NCI-H82 (cell line): ENCODE measurements around the gene DNM3.

Source experiments
- DNase-seq: peaks from one replicate; lab custom pipeline; 2025; lab: John Stamatoyannopoulos, UW

DNM3 gene

DNA sequence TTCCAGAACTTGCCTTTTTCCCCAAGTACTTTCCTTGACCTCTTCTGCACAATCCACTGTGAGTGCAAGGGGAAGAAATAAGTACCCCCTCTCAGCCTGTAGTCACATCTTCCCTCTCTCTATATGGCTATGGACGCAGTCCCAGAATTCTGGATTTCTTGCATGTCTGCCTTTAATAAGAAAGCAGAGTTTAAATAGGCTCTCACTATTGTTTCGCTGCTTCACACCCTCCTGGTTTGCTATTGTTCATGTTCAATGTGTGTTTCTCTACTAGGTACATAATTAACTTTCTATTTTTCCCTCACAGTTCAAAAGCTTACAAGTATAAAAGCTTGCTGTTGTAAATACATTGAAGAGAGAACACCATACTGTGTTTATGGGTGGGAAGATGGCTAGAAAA is 397.7 kb downstream of the DNM3 start:
- no peak for DNase-seq

DNA sequence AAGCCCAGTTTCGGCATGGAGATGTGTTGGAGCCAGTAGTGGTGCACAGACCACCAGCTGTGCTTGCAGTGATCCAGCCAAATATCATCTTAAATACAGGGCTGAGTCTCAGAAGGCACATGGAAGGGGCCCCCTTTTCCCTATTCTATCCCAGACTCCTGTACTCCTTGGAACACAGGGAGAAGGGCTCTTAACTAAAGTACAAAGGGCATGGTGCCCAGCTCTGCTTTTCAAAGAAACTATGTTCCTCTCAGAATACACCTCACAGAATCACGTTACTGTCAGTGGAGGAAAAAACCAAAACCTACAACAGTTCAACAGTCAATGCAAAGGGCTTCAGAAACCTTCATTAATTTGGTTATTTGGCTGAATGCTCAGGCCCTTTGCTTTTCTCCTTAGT is 398.6 kb downstream of the DNM3 start:
- DNase-seq, result no peak

DNA sequence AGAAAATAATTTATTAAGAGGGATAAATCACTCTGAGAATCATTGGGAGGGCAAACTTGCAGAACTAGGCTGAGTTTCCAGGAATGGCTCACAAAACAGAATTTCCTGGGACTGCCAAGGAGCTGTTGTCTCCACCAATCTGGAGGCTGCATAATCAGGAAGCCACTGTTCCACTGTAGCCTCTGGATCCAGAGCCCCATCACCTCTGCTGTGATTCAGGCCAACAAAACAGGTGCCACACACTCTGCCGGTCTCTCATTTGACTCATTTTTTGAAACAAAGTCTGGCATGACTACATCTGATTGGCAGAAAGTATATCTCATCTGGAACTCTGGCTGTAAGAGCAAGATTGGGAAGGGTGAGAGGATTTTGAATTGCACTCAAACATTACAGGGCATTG is 400.2 kb downstream of the DNM3 start:
- no peak for DNase-seq

DNA sequence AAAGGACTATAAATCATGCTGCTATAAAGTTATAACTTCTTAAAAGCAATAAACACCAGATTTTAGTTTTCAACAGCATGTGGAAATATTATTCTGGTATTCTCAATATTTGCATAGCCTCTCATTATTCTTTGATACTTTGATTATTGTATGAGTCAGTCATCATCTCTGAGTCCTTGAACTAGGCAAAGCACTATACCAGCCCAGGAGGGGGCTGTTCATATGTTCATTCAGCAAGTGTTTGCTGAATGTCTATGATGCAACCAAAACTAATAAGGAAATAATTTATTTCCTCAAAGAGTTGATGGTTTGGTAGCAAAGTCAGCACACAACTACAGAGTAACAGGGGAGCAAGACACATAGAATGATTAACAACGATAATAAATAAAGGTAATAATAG is 403.6 kb downstream of the DNM3 start:
- DNase-seq, result no peak

DNA sequence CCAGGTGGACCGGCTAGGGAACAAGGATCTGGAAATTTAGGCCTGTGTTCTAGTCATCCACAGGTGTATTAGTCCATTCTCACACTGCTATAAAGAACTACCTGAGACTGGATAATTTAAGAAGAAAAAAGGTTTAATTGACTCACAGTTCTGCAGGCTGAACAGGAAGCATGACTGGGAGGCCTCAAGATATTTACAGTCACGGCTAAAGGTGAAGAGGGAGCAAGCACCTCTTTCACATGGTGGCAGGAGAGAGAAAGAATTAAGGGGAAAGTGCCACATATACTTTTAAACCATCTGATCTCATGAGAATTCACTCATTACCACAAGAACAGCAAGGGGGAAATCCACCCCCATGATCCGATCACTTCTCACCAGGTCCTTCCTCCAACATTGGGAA is 404.5 kb downstream of the DNM3 start:
- no peak for DNase-seq

DNA sequence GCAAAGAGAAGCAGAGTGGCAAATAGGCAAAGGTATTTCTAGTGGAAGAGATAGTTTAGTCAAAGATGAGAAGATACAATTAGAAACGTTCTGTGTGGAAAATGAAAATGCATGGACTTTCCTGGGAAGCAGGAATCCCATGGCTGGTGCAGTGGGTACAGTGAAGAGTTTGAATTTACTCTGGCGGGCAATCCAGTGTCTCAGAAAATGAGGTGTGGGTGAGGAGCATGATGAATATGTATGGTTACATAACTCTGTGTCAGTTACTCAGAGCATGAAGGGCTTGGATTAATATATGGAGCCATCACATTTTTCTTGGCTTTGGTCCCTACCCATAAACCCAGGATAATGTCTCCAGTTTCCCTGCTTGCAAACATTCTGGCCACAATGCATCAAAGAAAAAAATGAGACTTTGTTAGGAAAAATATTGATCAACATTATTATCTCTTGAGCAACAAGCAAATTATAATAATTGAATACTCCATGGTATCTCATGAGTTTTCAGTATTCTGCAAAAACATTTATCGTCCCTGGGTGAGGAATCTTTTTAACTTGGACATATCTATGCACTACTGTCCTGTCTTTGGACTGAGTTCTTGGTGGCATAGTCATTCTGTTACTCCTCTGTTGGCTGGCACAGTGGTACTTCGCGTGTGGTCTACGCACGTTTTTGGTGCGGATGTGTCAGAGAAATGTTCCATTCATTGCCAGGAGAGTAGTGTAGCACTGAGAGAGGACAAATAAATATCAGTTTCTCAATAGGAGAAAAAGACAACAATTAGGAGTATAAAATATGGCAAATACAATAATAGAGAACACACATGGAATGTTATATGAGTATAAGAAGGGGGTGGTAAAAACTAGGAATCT is 405.5 kb downstream of the DNM3 start:
- no peak for DNase-seq

DNA sequence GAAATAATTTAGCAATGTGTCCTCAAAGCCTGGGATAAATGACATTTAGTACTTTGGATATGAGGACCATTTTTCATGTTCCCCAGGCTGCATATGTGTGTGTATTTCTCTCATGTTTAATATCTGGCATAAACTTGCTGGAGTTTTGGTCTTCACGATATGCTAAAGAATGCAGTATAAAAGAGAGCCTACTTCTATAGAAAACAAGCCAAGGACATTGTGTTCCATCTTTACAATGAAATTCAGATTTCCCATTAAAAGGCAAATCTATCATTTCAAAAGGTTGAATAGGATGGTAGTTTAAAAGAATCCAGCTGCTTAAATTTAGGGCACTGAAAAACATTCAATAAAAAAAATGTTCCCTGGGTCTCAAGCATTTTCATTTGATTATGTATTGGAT is 410.2 kb downstream of the DNM3 start:
- DNase-seq, result no peak

DNA sequence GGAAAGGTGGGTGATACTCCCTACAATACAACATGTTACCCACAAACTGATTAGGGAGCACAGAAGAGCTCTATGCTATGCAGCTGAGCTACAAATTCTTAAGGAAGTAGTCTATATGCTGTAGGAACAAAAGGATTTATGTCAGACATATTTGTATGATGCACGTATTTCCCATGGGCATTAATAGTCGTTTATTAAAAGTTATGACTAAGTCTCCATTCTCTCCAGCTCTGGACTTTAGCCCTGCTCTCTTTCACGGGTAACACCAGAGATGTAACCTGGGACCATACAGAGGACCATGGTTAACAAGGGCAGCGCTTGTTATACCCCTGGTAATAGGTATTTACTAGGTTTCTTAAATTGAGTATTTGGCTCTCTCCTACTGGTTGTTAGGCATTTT is 411.0 kb downstream of the DNM3 start:
- no peak for DNase-seq

DNA sequence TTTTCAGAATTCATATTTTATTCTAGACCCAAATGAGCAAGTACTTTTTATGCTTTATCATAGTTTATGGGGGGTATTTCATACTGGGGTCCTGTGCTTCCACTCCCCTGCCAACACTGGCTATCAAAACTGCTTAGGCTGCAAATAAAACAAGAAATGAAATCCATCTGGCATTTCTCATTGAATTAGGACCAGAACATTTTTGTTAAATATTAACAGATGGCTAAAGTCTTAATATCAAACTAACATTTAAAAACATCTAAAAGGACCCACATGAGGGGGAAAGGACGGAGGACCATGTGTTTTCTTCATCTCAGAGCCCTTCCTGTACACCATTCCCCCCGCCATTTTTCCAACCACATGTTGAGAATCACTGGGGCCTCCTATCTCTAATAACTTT is 411.7 kb downstream of the DNM3 start:
- no peak for DNase-seq

DNA sequence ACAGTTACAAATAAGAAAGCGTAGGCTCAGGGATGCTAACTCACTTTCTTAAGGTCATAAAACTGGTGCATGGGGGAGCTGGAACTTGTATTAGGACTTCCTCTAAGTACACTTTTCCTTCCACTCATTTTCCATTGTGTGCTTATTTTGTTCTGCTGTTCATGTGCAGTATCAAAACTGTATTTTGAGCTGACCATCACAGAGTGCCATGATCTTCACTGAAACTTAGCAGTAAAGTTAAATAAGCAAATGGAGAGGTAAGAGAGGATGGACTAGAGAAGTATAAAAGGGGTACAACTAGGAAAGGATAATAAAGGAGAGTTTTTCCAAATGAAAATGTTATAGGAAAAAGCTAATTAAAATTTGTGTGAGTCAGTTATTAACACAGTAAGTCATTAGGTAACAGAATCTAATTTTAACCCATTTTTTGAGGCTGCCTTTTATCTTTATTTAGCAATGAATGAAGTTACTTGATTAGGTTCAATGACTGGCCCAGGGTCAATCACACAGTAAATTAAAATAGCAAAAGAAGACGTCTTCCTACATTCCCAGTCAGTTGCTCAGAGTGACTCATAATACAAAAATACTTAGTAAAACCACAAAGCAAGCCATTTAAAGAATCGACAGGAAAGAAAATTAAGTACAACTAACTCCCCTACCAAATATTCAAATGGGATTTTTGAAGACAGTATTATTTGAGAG is 413.4 kb downstream of the DNM3 start:
- DNase-seq, result no peak

DNA sequence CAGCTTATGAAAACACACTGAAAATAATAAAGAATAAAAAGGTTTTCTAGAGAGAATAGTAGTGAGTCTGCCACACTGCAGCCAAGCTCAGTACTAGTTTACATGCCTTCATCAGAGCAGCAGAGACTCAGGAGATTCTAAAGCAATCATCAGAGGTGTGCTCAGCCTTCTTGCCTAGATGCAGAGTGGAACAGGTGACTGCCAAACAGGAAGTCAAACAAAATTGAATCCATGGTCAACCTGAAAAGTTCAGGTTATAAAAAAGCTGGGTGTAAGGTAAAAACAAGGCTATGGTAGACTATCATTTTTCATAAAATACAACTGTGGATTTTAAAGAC is 413.9 kb downstream of the DNM3 start:
- no peak for DNase-seq

DNA sequence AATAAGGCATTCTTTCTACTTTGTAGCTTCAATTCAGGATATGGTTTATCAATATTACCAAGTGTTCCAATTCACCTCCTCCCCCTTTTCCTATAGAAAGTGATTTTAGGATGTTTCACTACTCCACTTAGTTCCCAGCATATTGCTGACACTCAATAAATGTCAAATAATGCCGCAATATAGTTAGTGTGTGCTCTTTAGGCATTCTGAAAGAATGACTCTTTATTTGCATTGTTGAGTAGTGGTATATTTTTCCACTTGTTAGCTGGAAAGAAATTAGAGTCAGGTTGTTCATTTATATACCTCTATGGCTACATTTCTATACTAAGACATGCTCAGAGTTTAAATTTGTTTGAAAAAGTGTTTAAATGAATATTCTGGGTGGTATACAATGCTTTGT is 424.6 kb downstream of the DNM3 start:
- no peak for DNase-seq

DNA sequence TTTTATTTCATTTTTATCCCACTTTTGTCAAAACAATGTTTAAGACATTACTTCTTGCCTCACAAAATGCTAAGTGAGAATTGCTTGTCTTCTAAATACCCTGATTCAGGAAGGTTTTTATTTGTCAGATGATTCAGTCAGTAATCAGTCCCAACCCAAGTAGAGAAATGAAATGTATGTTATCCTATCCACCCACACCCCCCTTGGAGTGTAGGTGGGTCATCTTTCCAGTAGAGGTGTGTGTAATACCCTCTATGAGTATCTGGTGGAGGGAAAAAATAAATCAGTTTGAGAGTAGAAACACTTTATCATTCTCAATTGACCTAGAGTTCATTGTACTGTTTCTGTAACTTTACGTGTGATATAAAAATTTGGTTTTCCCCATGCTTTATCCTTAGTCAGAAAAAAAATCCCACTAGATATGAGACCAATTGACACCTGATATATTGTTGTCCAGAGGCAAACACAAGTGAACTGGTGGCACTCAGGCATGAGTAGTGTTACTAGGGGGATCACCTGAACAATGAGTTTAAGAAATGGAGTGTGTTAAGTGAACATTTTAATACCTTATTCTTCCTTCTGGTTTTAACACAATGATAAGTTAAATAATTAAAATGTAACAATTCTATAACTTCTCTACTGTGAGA is 425.4 kb downstream of the DNM3 start:
- no peak for DNase-seq

DNA sequence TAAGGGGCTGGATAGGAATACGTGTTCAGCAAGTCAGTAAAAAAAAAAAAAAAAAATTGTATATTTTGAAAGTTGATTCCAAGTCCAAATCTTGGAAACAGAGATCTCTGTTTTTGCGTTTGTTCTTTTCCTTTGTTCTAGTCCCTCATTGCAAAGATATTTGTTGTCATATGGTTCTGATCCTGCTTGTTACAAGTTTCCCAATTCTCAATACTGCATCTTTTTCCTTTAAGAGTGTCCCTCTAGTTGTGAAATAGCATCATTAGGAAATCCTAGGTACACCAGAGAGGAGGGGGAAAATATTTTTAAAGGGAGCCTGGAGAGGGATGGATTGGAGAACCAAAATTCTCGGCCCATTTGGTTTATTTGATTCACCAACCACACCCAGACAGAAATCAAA is 426.9 kb downstream of the DNM3 start:
- DNase-seq, result no peak

DNA sequence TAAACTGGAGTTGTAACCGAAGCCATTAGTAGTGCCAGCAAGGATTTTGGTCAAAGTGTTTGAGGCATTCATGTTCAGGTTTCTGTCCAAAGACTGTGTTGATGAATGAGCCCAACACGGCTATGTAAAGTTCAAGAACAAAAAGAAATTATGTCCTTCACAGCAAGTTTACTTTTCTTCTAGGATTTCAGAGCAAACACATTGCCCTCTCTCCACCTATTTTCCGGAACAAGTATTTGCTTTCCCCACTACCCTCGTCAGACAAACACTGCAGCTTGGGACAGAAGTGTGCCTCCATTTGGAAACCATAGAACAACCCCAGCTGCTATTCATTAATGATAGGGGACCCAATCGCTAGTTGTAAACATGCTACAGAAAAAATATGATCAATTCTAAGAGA is 427.8 kb downstream of the DNM3 start:
- DNase-seq, result no peak

DNA sequence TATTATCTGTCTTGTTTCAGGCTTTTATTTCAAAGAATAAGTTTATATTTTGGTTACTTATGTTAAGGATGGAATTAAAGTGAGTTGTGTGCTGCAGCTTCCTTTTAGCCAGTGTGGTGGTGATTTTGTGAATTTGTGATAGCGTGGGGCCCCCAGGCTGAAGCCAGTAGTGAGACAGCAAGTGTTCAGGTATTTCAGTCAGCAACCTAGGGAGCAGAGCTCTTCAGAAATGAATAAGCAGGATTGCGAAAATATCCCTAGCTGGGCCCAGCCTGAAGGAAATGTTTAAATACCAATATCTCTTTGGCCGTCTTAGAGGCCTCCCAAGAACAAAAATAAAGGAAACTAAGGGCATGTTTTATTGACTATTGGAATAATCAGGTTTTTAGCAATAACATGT is 428.3 kb downstream of the DNM3 start:
- DNase-seq, result no peak

DNA sequence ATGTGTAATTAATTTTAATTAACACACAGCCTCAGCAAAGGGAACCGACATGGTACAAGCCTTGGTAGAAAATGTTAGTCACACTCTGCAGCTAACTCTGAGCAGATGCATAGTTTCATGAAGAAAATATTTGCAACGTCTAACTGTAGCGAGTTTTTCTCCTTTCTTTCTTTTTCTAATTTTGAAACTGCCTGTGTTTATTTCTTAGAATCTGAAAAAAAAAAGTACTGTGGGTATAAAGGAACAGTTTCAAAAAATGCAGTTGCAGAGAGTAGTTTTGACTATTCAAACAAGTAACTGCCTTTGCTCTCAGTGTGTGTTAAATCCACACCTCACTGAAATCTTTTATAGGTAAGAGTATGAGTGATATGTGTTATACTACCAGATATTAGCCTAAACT is 429.3 kb downstream of the DNM3 start:
- DNase-seq, result no peak

DNA sequence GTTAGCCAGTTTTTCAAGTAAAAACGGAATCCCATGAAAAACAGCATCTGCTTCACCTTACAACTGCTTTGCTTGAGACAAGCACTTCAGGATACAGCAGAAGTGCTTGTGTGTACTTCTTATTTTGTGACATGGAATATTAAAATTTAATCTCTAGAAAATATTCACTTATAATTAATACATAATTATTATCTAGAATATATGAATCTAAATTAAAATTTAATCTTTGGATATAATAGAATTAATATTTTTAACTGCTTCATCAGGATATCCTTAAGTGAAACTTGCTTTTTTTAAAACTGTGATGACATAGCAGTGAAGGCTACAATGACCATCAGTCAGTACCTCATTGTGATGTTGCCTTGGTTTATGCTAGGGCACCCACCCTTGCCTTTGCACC is 430.8 kb downstream of the DNM3 start:
- no peak for DNase-seq

DNA sequence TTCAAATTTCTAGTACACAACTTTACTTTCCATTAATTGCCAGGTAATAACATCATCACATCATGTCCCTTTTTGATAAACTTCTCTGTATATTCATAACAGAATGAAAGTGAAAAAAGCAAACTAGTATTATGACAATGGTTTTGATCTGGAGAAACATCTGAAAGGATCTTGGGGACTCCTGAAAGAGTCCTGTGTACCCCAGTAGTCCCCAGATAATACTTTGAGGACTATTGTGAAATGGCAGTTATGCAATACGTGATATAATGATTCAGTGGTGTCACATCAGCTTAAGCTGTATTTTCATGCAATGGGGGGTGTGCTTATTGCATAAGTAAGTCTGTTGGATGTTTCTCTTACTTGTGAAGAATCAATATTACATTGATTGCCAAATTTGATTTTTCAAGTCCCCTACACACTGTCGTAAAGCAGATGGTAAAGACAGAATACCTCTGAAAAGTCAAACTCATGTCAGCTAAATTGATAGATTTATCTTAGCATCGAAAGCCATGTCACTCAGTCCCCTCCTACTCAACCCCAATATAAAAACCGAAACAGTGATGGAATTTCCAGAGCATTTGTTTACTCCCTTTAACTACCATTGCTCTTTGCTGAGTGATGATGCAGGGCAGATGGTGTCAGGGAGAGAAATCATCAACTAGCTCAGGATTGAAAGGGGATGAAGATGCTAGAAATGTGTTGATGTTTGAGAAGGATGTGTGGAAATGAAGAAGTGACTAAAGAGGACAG is 432.5 kb downstream of the DNM3 start:
- no peak for DNase-seq

DNA sequence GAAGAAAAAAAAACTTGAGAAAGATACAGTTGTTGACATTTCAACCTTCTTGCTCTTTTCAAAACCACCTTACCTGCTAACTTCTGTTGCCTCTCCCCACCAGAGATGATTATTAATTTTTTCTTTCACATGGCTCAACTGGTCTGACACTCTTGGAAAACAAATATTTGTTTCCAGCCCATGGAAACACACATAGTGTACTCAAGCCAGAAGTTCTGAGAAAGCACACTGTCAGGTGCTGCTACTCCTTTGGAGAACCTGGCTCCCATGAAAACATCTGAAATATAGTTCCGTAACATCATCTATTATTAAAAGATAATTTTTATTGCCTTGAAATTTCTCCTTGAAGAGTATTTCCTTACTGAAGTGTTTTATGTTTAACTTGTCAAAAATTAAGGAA is 434.2 kb downstream of the DNM3 start:
- no peak for DNase-seq

DNA sequence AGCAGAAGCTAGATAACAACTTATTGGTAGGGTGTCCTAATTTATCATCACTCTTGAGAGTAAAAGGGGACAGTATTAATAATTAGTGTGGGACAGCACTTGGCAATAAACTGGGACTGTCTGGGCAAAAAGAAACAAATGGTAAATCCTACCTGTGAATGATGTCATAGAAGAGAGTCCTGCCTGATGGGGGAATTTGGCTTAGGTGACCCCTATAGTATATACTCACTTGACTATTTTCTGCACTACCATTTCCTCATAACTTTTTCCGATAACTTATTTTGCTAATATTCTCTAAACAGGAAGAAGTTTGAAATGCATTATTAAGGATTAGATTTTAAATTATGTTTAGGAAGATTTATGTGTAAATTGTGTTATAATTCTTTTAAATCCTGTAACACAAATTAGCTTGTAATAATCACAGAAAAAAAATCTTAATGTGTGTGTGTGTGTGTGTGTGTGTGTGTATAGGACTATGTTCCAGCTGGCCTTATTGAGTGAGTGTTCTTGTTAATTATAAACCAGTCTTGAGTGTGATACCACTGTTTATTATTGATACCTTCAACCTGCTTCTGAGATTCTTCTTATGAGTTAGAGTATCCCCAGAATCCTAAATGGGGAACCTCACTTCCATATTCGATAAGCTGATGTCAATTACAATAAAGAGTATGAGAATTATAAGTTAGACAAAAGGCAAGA is 435.0 kb downstream of the DNM3 start:
- no peak for DNase-seq

DNA sequence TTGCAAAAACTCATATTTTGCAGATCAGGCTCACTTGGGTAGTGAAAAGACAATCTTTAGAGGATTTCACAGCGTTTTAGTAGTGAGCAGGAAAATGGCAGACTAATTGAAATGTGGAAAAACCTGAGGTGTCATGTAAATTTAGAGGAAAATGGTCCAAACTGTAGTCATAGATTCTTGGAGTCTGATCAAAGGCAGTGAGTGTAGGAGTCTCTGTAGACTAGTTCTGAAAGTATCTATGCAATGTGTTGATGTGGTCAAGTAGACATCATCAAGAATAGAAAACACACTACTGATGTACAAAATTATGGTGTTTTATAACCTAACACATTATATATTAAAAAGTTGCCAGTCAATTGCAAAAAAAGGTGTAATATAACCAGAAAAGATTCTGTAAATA is 436.0 kb downstream of the DNM3 start:
- DNase-seq, result no peak
